Activated CD4-positive, alpha-beta T cell treated with anti-CD3 and anti-CD28 coated beads, Interleukin-2, Interleukin-4, amounts not matched to agents 100 ng/mL and 50 ng/mL, durations not matched to agents 16 hours and 8 hours (primary cell): ENCODE measurements around the gene CR2.
"Not testable (repeated sequence)": the region's sequence is repeated elsewhere in the genome, so short reads cannot be mapped to it uniquely, and the experiment has no call there.

Source experiments
- DNase-seq: peaks from one replicate; pipeline ENCODE4 v3.0.0-alpha.2; 2020; ENCODE audit warnings: low spot score

CR2 gene

GRCh38 chr1:207453710-207454045 lies 450 bp upstream of the CR2 start:
- DNase-seq: no peak

DNA sequence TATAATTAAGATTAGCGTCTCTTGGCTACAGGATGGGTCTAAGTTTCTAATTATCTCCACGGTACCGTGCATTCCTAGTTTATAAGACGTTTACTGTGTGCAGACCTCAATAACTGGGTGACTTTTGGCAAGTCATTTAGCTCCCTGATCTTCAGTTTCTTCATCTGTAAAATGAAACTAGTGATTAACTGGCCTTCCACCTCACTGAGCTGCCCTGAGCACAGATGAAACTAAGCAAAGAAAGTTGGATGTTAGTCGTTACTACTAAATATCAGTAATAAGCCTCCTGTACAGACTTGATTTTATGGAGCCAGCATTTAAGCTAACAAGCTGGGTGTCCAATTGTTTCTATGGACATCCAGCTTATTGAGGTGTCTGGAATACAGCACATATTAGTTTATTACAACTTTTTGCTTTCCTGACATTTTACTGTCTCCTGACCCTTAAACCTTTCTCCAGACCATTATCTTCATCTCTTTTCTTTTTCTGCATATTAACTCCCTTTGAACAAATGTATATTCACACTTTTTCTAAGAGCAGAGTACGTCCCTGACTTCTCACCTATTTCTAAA lies 1.1 kb downstream of the CR2 start:
- no peak for DNase-seq

GRCh38 chr1:207458414-207458813 lies 4.3 kb downstream of the CR2 start:
- DNase-seq: no peak

DNA sequence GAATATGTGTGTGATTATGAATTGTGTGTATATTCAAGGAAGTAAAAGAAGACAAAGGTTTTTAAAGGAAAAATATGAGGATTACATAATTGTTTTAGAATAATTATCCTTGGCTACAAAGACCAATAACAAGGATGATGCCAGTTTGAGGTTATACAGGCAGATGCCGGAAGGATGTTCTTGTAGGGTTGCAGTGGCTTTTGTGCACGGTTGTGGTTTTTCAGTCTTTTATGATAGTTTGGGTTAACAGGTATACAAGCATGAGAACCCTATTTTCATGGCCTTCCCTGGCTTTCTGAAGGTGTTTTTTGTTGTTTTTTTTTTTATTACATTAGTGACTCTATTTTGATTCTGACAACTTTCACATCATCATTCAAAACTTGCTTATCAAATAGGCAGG lies 4.9 kb downstream of the CR2 start:
- DNase-seq: peak; percentile 13

DNA sequence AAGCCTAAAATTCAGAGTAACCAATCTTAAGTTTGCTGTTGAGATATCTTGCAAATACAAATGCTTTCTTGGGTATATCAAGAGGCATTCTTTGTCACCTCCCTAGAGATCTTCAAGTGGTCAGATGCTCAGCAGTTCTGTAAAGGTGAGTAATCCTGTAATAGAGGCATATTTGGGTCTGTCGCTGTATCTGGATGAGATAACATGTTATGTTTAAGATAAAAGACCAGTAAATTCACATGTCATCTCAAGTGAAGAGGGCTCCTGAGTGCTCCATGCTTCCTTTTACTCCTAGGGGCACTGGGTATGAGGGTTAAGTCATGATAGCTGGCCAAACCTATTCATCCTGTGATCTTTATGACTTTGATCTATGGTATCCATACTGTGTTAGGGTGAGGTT lies 7.5 kb downstream of the CR2 start:
- no peak for DNase-seq

DNA sequence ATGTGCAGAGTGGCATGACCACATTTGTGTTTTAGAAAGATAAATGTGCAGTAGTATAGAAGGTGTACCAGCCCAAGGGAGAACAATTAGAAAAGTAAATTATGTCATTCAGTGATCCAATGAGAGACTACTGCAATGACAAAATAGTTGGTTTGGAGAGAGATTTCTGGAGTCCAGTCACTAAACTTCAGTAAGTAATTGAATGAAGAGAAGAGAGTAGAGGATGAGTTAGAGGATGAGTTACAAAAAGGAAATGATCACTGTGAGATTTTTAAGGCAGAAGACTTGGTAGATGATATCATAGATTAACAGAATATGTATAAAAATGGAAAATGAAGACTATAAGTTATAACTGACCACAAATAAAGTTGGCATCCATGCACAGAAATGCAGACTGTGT lies 8.4 kb downstream of the CR2 start:
- no peak for DNase-seq

- DNase-seq: no peak
These were observed 8.9 kb downstream of the CR2 start for GRCh38 chr1:207463021-207463420.

- DNase-seq: no peak
These were observed 9.4 kb downstream of the CR2 start for GRCh38 chr1:207463571-207463970.

DNA sequence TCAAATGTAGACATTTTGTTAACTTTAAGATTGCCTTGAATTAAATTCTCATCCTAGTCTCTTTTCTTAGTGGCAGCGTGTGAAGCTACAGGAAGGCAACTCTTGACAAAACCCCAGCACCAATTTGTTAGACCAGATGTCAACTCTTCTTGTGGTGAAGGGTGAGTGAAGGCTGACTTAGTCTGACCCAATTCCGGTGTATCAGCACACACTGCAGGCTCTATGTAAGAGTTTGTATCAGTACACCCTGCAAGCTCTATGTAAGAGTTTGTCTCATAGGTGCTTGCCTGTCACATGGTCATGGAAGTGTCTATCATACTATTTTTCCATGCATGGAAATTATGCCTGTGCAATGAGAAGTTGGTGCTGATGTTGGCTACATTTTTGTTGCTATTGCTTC lies 16.8 kb downstream of the CR2 start:
- no peak for DNase-seq

DNA sequence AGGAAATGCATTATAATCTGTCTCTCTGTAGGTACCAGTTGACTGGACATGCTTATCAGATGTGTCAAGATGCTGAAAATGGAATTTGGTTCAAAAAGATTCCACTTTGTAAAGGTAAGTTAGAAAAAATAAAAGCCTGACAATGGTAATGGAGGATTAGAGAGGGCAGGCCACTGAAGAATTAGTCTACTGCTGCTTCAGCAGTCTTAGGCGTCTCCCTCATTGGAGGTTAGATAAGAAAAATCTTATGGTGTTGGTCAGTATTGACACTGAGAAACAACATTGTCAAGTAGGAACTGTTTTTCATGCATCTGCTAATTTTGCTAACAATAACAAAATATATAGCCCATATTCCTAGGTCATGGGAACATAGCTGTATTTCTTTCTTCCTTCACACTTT lies 20.1 kb downstream of the CR2 start:
- DNase-seq: no peak

DNA sequence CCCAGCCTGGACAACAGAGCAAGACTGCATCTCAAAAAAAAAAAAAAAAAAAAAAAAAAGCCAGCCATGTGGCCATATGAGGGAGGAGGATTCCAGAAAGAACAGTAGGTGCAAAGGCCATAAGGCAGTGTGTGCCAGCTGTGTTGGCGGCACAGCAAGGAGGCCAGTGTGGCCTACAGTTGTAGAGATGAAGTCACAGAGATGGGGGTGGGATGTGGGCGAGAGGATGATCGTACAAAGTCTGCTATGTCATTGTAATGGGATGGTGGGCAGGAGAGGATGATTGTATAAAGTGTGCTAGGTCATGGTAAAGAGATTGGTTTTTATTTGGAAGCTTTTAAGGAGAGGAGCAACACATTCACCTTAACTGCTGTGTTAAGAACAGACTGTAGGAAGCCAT lies 32.1 kb downstream of the CR2 start:
- DNase-seq: no peak

GRCh38 chr1:207487636-207488035 lies 33.5 kb downstream of the CR2 start:
- no peak for DNase-seq

GRCh38 chr1:207493212-207493611 lies 39.1 kb downstream of the CR2 start:
- no peak for DNase-seq

- DNase-seq: no peak
These were observed 40.0 kb downstream of the CR2 start for GRCh38 chr1:207494171-207494570.

GRCh38 chr1:207495281-207495680 lies 41.2 kb downstream of the CR2 start:
- not testable (repeated sequence) for DNase-seq

GRCh38 chr1:207495801-207496792 lies 42.0 kb downstream of the CR2 start, which contains the start of gene CR1:
Gene CR1, plus strand, starts transcription at chr1:207496157. Its CDS starts 111 bp downstream, at chr1:207496268.
- no peak for DNase-seq

GRCh38 chr1:207497941-207498340 lies 43.8 kb downstream of the CR2 start:
- no peak for DNase-seq

- peak; percentile 57 for DNase-seq
These were observed 45.4 kb downstream of the CR2 start for GRCh38 chr1:207499573-207499972.

- DNase-seq: peak; percentile 60
These were observed 46.2 kb downstream of the CR2 start for GRCh38 chr1:207500306-207500705.

DNA sequence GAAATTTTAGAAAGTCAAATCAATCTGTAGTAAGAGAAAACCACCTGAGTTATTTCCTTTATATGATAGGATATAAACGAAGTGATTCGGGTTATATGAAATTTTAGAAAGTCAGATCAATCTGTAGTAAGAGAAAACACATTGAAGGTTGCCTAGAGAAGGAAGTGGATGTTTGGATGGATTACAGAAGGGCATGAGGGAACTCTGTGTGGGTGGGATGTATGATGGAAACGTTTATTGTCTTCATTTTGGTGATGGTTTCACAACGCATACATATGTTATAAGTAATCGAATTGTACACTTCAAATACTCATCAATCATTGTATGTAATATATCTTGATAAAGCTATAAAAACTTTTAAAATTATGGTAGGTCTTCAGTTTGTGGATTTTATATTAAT lies 46.9 kb downstream of the CR2 start:
- DNase-seq: no peak

DNA sequence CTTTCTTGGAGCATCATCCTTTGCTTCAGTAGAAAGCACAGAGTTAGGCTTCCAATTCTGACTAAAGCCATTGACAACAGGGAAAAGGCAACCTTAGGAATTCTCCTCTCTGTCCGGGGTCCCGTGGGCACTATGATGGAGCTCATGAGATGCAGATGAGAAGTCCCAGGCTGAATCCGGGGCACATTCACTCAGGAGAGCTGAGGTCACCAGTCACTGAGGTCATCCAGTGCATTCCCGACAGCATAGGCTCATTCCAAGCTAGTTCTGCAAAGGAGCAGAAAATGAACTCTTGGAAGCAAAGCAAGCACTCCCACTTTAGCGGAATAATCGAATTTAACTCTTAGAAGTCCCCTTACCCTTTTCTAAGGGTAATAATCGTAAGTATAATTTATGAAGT lies 48.6 kb downstream of the CR2 start:
- no peak for DNase-seq

DNA sequence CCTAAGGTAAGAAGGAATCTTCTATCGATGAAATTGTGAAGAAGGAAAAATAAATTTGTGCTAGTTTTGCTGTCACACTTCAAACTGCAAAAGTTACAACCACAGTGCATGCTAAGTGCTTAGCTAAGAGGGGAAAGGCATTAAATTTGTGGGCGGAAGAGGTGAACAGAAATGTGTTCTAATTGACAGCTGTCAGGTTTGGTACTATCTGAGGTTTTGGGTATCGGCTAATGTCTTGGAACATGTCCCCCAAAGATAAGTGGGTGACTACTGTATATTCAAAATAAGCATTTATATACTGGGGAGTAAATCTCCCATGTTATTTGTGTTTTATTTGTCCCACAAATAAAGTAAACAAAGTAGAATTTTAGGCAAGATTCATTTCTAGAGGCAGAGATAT lies 49.8 kb downstream of the CR2 start:
- DNase-seq: no peak

- DNase-seq: no peak
These were observed 50.3 kb downstream of the CR2 start for GRCh38 chr1:207504438-207504837.

- no peak for DNase-seq
These were observed 56.3 kb downstream of the CR2 start for GRCh38 chr1:207510444-207510843.
